ENCODE results near the gene ATAD2B. TPM values are rescaled to one million over a fixed set of nuclear protein-coding genes. Genes with fewer than 3 reads are reported as not detected.

Gene ATAD2B
- total RNA-seq, 1 experiment from 2014 or later: 28.5 TPM

GRCh38 chr2:23703583-23704385 is 223.1 kb downstream of the ATAD2B start:
- Histone ChIP-seq H3K4me1 (ENCODE audit: insufficient read depth, low read length, poor library complexity, severe bottlenecking) (peaks cover 7% of the 10 kb centered on the region), H3K27ac (ENCODE audit: low read depth, low read length, poor library complexity, severe bottlenecking) (no peak overlapping the region), H3K9me3 (ENCODE audit: low read depth, low read length, poor library complexity, severe bottlenecking) (peaks cover 6% of the 10 kb centered on the region), H3K4me3 (ENCODE audit: low read depth, low read length, poor library complexity, severe bottlenecking) (no peak overlapping the region), H3K36me3 (ENCODE audit: insufficient read depth, low read length, poor library complexity, severe bottlenecking) (peaks cover 5% of the 10 kb centered on the region), H3K27me3 (replicated peaks; ENCODE audit: insufficient read depth, low read depth, low read length, poor library complexity) (no peaks in the 10 kb centered on the region)
- ChIA-PET CTCF (no interaction called here), POLR2A (ENCODE audit: low non-redundant PET) (no interaction called here)
- no peak for DNase-seq (ENCODE audit: low spot score)
- intact Hi-C loops (cut with micrococcal nuclease; ENCODE audit: unreplicated experiment): no loop called here
- no TSS peak for BruUV-seq (replicated peaks)
- TF ChIP-seq CTCF (conservative IDR thresholded peaks at IDR 0.05; ENCODE audit: low read depth, low read length) (no peak), EZH2 (IDR thresholded peaks at IDR 0.05; ENCODE audit: borderline replicate concordance, low read depth, low read length, poor library complexity, severe bottlenecking) (no peak)

- BruUV-seq (replicated peaks): no TSS peak
- Histone ChIP-seq H3K4me1 (ENCODE audit: insufficient read depth, low read length, poor library complexity, severe bottlenecking) (peaks cover 11% of the 10 kb centered on the region), H3K4me3 (ENCODE audit: low read depth, low read length, poor library complexity, severe bottlenecking) (no peak overlapping the region), H3K9me3 (ENCODE audit: low read depth, low read length, poor library complexity, severe bottlenecking) (peaks cover 6% of the 10 kb centered on the region), H3K36me3 (ENCODE audit: insufficient read depth, low read length, poor library complexity, severe bottlenecking) (peaks cover 5% of the 10 kb centered on the region), H3K27ac (ENCODE audit: low read depth, low read length, poor library complexity, severe bottlenecking) (no peak overlapping the region), H3K27me3 (replicated peaks; ENCODE audit: insufficient read depth, low read depth, low read length, poor library complexity) (no peaks in the 10 kb centered on the region)
- intact Hi-C loops (cut with micrococcal nuclease; ENCODE audit: unreplicated experiment): no loop called here
- ChIA-PET POLR2A (ENCODE audit: low non-redundant PET) (no interaction called here), CTCF (no interaction called here)
- DNase-seq (ENCODE audit: low spot score): no peak
- TF ChIP-seq EZH2 (IDR thresholded peaks at IDR 0.05; ENCODE audit: borderline replicate concordance, low read depth, low read length, poor library complexity, severe bottlenecking) (no peak), CTCF (conservative IDR thresholded peaks at IDR 0.05; ENCODE audit: low read depth, low read length) (no peak)
Measured at GRCh38 chr2:23703037-23703582, 223.8 kb downstream of the ATAD2B start.

GRCh38 chr2:23700627-23701026 is 226.3 kb downstream of the ATAD2B start:
- Histone ChIP-seq H3K4me3 (ENCODE audit: low read depth, low read length, poor library complexity, severe bottlenecking) (no peak overlapping the region), H3K36me3 (ENCODE audit: insufficient read depth, low read length, poor library complexity, severe bottlenecking) (peaks cover 5% of the 10 kb centered on the region), H3K4me1 (ENCODE audit: insufficient read depth, low read length, poor library complexity, severe bottlenecking) (peaks cover 22% of the 10 kb centered on the region), H3K9me3 (ENCODE audit: low read depth, low read length, poor library complexity, severe bottlenecking) (peaks cover 6% of the 10 kb centered on the region), H3K27me3 (replicated peaks; ENCODE audit: insufficient read depth, low read depth, low read length, poor library complexity) (no peaks in the 10 kb centered on the region), H3K27ac (ENCODE audit: low read depth, low read length, poor library complexity, severe bottlenecking) (no peak overlapping the region)
- intact Hi-C loops (cut with micrococcal nuclease; ENCODE audit: unreplicated experiment): no loop called here
- ChIA-PET CTCF (no interaction called here), POLR2A (ENCODE audit: low non-redundant PET) (no interaction called here)
- DNase-seq (ENCODE audit: low spot score): no peak
- no TSS peak for BruUV-seq (replicated peaks)
- TF ChIP-seq CTCF (conservative IDR thresholded peaks at IDR 0.05; ENCODE audit: low read depth, low read length) (no peak), EZH2 (IDR thresholded peaks at IDR 0.05; ENCODE audit: borderline replicate concordance, low read depth, low read length, poor library complexity, severe bottlenecking) (no peak)

Data from A673 (cell line).